Liver (tissue), 3 donors: ENCODE data around the gene ABHD5.

Source experiments
- FOXA1 ChIP-seq: IDR thresholded peaks from 2 replicates; pipeline ENCODE4 v1.6.1; 2016; ENCODE audit warnings: antibody characterized with exemption
- JUND ChIP-seq, 2 donors: IDR thresholded peaks; 2 replicates each; pipeline ENCODE4 v1.6.1; 2016; ENCODE audit warnings: antibody characterized with exemption in 2 of 2
- MAX ChIP-seq: IDR thresholded peaks from 2 replicates; pipeline ENCODE4 v1.6.1; 2016; ENCODE audit warnings: antibody characterized with exemption
- RAD21 ChIP-seq, 2 donors: IDR thresholded peaks; 2 replicates each; pipeline ENCODE4 v1.6.1; 2016; ENCODE audit warnings: antibody characterized with exemption in 2 of 2, mild to moderate bottlenecking in 2 of 2
- RXRA ChIP-seq, 2 donors: IDR thresholded peaks; 2 replicates each; pipeline ENCODE4 v1.6.1; 2017 to 2018; ENCODE audit warnings: antibody characterized with exemption in 2 of 2, mild to moderate bottlenecking in 1 of 2
- SP1 ChIP-seq: IDR thresholded peaks from 2 replicates; pipeline ENCODE4 v1.6.1; 2018; ENCODE audit warnings: antibody characterized with exemption, mild to moderate bottlenecking
- TAF1 ChIP-seq: conservative IDR thresholded peaks from 2 replicates; pipeline ENCODE4 v1.6.1; 2016; ENCODE audit warnings: antibody characterized with exemption, mild to moderate bottlenecking
- YY1 ChIP-seq: IDR thresholded peaks from 2 replicates; pipeline ENCODE4 v1.6.1; 2016; ENCODE audit warnings: antibody characterized with exemption, mild to moderate bottlenecking
- TF ChIP-seq, protein P1 (sequence below): fragments of 150-350 bp; IDR thresholded peaks from 2 replicates; pipeline ENCODE4 v1.5.1; 2017; ENCODE audit warnings: improper control_type of control experiment, low read depth, low read length; ENCODE audit not compliant: missing input control
- donor health status: healthy.
- donor health status: healthy.

DNA sequence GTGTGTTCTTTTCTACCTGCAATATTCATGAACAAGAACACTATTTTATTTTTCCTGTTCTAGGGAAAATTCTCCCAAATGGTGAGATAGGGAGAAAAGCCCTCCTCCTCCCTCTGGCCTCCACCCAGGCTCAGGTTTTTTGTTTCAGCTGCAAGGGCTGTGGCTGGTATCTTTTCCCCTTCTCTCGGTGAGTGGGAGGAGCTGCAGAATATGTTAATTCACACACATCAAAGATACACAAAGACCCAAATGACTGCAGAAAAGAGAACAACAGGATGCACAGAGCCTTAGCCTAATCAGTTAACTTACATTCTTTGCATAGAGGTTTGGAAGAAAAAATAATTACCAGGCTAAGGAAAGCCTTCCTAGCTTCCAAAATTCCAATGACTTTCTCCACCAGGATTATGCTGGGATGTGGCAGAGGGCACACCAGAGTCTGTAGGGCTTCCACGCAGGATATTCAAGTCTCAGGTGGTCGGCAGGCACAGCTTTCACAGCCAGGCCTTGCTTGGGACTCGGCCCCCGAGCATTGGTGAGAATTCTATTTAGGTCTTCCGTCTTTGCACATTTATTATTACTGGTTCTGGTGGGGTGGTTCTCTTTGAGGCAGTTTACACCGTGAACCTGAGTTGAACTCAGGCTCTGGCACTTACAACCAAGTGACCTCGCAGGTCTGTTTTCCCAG lies 64.9 kb downstream of the ABHD5 start:
- TF ChIP-seq, protein P1, sequence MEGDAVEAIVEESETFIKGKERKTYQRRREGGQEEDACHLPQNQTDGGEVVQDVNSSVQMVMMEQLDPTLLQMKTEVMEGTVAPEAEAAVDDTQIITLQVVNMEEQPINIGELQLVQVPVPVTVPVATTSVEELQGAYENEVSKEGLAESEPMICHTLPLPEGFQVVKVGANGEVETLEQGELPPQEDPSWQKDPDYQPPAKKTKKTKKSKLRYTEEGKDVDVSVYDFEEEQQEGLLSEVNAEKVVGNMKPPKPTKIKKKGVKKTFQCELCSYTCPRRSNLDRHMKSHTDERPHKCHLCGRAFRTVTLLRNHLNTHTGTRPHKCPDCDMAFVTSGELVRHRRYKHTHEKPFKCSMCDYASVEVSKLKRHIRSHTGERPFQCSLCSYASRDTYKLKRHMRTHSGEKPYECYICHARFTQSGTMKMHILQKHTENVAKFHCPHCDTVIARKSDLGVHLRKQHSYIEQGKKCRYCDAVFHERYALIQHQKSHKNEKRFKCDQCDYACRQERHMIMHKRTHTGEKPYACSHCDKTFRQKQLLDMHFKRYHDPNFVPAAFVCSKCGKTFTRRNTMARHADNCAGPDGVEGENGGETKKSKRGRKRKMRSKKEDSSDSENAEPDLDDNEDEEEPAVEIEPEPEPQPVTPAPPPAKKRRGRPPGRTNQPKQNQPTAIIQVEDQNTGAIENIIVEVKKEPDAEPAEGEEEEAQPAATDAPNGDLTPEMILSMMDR, result no peak
- TF ChIP-seq JUND (IDR thresholded peaks at IDR 0.05) (no peak), RAD21 (IDR thresholded peaks at IDR 0.05) (no peak), MAX (no peak), TAF1 (no peak), YY1 (no peak), SP1 (no peak), FOXA1 (no peak), RXRA (IDR thresholded peaks at IDR 0.05) (no peak)
